HG03439 (cell line): ENCODE measurements around the gene TUB.

Source experiments
- ATAC-seq: cut with Tn5 transposase; IDR thresholded peaks from one replicate; pipeline ENCODE4 v1.9.1; 2021; ENCODE audit warnings: mild to moderate bottlenecking, moderate library complexity; ENCODE audit not compliant: unreplicated experiment

The TUB gene, protein sequence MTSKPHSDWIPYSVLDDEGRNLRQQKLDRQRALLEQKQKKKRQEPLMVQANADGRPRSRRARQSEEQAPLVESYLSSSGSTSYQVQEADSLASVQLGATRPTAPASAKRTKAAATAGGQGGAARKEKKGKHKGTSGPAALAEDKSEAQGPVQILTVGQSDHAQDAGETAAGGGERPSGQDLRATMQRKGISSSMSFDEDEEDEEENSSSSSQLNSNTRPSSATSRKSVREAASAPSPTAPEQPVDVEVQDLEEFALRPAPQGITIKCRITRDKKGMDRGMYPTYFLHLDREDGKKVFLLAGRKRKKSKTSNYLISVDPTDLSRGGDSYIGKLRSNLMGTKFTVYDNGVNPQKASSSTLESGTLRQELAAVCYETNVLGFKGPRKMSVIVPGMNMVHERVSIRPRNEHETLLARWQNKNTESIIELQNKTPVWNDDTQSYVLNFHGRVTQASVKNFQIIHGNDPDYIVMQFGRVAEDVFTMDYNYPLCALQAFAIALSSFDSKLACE

DNA sequence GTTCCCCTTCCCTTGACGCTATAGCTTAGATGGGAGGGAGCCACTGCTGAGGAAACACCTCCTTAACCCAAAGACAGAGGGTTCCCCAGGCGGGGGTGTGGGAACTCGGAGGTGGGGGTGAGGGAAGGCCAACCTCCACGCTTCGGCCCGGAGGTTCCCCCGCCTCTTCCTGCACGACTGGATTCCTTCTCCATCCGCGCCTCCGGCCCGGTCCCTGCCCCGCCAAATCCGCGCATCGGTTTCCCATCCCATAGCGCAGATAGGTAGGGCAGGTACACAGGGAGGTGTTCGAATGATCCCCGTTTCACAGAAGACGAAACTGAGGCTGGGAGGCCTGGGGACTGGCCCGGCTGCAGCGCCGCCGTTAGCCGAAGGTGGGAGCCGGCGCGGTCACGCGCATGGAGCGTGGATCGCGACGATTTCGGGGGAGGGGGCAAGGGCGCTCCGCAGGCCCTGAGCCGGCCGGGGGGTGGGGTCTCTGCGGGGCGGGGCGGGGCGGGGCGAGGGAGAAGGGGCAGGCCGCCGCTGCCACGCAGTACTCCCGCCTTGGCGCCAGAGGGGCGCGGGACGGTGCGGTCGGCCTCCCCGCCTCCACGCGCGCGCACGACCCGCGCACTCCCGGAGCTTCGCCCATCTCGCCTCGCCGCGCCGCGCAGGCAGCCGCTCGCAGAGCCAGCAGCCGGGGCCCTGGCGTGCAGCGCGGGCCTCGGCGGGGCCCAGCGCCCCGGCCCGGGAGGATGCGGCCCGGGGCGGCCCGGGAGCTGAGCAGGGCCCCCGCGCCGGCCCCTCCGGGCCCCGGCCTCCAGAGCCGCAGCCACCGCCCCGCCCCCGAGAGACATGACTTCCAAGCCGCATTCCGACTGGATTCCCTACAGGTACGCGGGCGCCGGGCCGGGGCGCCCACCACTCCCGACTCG, at the start of gene TUB:
TSS of gene TUB (plus strand) at position 538 of the 917 bp plus-strand sequence. CDS start at position 838, 300 bp downstream.
- no peak for ATAC-seq

DNA sequence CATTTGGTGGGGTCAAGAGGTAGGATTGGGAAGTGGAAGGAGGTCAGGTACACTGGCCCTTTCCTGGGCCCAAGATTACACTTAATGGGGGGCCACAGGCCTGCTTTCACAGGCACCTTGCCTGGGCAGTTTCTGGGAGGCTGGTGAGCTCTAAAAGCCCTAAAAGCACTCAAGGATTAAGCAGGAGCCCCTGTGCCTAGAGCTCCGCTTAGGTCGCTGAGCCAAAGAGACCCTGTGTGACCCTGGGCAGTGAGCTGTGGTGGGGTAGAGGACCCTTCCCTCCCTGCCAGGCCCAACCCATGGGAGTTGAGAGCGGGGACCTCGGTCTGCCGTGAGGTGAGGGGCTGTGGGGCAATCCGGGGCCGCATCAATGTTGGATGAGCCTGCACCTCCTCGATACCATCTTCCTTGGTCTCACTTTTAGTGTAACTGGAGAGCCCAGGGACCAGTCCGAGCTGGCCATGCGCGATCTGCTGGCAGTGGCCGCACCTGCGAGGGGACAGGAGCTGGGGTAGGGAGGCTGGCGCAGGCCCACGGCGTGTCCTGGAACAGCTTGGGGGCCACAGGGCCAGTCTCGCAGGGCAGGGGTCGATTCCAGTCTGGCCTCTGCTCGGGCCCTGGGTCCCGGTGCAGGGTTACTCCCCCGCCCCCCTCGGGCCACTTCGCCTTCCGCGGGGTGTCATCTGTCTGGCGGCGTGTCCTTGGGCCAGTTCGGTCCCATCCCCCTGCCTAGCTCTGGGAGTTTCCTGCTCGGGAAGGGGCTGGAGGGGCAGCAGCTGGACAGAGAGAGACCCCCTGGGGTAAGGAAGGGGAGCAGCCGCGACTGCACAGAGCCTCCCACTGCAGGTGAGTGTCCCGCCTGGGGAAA, 49.5 kb upstream of the TUB start:
- ATAC-seq: no peak

DNA sequence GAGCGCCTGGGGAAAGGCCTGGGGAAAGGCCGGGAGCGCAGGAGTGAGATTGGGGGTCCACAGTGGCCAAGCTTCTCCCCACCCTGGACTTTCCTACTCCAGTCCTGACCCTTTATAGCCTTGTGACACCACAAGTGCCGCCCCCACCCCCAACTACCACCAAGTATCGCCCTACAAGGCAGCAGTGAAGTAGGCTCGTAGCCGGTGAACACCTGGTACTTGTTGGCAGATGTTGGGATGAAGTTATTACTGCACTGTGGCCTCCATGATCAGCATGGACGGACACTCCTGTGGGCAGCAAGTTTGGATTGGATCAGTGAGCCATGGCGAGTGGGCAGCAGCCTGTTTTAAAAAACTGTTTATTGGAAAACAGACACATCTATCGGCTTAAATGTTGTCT, 48.9 kb upstream of the TUB start:
- no peak for ATAC-seq

DNA sequence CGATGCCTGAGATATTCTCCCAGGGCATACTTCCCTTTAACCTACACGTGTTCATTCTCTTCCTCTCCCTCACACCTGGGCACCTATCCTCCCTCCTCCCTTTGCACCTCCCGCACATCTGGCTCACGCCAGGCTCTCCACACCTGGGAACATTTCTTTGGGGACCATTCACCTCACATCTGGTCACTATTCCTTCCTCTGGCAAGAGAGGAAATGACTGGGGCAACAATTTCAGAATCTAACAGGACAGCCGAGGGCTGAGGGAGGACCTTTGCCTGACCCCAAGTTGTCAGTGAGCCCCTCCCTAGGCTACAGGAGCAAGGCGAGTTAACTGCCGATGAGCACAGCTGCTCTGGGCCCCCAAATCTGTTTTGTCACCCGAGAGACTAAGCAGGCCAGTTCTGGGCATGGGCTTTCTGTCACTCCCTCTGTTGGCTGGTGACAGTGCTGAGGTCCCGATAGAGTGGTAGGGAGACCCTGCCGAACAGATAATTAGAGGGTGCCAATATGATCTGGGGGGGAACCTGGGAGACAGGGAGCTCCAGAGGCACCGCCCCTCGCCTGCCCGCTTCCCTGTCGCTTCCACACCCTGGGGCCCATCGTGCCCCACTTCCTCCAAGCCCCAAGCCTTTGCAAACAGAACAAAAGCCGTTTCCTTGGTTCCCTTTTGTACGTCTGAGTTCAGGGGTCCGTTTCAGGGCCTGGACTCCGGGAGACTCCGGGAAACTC, 48.3 kb upstream of the TUB start:
- no peak for ATAC-seq

DNA sequence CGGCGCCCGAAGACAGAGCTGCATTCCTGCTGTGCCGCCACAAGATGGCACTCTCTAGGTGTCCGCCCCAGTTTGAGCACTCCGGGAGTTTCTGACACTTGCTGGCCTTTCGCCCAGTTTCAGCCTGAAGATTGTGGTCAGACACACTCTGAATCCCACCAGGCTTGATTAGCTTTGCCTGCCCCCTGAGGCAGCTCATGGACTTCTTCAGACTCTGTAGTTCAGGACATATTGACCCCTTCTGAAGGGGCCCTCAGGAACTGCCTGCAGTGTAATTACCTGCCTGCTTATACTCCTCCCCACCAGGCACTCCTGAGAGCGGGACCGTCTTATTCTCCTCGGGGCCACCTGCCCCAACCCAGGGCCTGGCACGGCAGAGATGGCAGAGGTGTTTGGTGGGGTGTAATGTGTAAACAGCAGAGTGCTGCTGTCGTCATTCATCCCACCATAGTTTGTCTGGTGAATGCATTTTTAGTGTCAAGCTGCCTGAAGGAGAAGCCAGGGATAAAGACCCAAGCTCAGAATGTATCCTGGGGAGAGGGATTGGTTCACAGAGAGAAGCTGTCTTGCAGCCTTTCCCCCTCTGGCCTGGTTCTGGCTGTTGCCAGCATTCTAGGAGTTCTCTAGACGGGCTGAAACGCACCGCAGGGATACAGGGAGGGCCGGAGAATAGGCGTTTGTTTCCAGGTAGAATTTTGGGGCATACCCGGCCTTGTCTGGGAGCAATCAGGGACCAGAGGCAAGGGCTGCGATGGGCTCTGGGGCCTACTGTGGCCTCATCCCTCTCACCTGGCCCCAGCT, 47.5 kb upstream of the TUB start:
- peak; percentile 62 for ATAC-seq

DNA sequence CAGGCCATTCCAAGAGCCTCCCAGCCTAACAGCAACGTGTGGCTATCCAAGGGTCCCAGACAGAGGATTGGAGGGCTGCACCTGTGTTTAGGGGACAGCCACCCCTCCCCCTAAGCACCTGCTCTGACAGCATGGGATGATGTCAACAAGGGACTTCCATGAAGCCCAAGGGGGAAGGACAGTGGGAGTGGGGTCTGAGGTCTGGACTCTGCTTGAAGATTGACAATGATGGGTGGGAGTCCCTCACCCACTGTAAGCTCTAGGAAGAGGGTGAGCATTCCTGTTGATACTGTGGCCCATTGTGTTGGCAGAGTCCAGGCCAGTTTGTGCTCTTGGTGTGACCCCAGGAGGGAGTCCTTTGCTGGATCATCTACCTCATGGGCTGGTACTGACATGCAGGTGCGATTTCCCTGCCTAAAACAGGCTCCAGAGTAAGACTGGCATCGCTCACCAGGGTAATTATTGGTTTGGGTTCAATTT, 46.9 kb upstream of the TUB start:
- ATAC-seq: no peak

DNA sequence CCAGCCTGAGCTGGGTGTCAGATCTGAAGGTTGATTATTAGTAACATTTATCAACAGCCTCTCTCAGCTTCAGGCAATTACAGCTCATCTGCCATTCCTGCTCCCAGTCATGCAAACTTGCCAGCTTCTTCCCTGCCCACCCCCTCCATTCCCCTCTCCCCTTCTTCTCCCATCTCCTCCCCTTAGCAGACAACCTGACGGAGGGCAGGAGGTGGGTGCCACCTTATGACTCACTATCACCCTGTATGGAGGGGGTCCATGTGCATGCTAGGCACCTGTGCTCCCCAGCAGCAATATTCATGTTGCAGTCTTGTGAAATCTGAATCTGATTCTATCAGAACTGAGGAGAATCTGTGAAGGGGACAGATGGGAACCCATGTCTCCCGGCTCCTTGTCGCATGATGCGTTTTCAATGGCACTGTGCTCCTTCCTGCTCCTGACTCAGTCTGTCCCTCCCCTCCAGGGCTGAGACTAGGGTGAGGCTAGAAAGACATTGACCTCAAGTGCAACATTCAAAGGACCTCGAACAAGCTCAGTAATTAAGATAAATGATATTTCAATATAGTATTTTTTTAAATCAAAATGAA, 46.3 kb upstream of the TUB start:
- ATAC-seq: no peak

DNA sequence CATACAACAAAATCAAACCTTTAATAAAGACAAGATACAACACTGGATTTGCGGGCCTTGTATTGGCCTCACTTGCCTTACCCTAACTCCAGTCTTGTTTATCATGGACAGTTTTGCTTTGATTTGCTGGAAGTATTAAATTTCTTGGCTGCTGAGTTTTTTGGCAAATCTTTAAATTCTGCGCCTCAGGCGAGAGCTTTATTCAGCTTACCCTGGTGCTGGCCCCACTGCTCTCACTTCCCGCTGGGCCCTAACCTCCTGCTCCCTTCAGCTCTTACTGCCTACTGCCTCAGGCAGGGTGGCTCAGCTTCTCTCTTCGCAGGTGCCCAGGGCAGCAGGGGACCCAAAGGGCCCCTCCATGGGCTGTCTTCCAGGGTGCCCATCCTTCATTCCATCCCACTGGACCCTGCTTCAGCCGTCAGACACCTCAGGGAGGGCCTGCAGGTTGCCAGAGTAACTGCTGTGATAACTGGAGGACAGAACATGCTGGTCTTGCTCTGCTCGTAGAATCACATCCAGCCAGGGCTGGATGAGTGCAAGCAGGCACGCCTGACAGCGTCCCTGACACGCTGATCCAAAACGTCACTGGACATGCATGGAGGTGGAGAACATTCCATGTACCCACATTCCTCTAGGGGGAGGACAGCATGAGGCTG, 45.7 kb upstream of the TUB start:
- no peak for ATAC-seq

DNA sequence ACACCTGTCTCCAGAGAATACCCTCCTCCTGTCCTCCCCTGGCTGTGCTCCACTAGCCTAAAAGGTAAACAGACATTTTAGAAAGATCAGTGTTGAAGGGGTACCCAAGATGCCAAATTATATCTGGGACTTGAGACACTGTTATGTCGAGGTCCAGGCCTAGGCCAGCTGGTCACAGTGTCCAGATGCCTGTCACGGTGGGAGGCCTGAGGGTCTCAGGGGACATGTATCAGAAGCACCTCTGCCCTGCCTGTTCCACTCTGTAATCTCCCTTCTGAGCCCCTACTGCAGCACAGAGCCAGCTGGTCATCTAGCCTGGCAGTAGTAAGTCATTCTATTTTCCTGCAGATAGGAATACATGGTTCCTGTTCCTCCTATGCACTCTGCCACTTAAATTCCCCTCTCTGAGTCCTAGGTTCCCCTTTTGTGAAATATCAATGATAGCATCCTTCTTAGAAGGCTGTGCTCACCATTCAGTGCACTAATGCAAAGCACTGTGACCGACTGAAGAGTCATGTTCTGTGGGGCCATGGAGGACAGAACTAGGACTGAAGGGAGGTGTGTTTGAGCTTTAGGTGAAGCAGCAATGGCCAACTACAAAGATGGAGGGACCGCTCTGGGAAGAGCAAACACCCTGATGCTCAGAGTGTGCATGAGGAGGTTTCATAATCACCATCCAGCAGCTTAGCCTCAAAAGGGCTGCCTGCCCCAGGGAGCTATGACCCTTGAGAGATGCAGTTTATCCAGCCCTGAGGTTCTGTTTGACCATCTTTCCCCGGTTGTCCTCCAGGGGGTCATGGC, 44.8 kb upstream of the TUB start:
- ATAC-seq: no peak

DNA sequence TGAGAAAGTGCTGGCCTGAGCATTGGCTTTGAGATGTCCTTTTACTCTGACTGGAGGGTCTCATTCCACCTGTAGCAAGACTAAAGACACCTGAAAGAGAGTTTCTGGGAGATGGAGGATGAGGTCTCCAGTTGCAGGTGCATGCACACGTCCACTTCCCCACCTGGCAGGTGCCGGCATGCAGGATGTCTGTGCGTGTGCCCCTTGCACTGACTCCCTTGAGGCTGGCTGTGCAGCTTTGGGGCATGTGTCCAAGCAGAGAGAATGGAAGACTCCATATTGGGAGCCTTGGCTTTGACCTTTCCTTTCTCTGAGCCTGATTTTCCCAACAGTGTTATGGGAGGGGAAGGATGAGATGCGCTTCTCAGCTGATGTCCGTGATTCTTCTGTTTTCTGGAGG, 44.0 kb upstream of the TUB start:
- no peak for ATAC-seq

DNA sequence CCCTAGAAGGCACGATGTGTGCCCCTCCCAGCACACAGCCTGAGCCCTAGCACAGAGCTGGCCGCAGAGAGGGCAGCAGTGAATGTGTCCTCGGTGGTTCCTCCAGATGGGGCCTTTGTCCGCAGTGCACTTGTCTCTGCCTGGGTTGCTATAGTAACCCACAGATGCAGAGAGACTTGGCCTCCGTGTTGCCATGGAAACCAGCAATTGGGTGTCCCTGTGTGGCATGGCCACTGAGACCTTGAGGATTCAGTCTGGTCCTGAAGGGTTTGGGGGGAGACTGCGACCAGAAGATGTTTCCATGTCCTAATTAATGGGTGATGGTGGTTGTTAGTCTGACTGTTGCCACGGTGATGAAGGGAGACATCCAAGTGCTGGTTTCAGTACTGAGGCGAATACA, 42.6 kb upstream of the TUB start:
- no peak for ATAC-seq

DNA sequence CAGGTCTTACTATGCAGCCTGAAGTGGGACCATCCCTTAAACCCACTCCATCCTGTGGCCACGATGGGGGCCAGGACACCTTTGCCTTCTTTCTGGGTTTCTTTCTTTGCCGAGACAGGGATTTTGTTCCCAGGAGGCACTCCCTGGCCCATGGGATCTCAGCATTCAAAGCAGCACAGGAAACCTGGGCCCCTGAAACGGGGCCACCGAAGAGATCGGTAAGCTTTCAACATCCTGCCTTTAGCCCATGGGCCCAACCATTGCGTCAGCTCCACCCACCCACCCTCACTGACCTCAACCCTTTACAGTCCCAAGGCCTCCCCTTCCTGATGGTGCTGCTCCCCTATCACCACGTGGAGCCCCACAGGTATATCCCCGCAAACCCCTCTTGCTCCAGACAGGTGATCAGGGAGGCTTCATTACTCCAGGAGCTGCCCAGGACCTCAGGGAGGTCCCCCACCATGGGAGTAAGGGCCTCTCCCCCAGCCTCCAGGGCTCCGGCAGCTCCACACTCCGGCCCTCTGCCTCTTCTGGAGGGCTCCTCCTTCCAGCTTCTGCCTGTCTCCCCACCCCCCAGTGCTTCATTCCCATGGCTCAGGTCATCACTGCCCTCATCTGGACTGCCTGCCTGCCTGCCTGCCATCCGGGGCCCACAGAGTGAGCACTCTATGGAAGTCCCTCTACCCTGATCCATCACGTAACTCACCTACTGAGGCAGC, 42.0 kb upstream of the TUB start:
- no peak for ATAC-seq

DNA sequence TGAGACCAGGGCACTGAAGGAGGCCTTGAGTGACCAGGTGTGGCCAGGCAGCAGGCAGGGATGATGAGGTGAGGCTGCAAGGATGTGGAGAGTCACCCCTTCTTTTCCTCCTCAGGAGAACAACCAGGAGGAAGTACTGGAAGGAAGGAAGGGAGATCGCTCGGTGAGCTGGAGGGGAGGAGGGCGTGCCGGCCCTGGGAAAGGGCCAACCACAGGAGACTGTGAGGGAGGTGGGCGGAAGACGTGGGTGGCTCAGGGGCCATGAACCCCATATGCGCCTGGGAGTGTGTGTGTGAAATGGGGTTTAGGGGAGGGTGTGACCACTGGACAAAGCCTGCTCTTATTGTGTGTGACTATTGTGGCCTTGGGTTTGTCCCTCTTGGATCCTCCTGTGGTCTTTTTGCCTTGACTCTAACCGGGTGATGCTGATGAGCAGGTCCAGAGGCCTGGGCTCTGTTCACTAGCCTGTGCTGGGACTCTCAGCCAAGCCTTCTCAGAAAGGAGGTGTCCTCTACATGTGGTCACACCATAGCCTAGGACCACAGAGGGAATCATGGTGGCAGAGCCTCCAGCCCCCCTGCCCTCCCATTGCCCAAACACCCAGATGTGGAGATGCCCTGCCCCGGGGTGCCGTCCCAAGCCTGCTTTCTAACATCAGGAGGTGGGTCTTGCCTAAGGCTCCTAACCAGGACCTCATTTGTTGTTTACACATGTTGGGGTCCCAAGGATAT, 41.3 kb upstream of the TUB start:
- no peak for ATAC-seq

DNA sequence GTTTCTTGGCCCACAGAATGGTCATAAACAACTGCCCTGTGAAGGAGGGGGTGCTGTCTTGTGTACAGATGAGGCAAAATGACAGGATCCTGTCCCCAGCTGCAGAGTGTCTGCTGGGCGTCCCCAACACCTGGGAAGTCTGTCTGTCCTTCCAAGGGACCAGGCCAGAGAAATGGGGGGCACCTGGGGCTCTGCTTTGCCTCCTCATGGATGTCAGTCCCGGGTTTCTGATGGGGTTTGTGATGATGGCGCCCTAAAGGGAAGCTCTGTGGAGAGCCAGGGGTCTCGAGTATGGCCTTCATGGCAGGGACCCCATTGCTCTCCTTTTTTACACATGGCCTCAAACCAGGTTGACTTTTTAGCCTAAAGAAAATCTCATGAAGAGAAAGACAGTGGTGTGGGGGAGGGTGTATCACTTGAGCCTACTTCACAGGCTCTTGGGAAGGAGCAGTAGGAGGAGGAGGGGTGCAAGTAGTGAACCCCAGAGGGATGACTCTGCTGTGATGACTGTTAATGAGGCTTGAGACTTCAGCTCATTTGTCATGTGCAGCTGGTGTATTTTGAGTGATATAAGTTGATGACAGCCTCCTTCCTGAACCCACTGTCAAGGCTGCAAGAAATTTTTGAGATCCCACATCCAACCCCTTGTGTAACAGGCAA, 40.6 kb upstream of the TUB start:
- ATAC-seq: no peak

DNA sequence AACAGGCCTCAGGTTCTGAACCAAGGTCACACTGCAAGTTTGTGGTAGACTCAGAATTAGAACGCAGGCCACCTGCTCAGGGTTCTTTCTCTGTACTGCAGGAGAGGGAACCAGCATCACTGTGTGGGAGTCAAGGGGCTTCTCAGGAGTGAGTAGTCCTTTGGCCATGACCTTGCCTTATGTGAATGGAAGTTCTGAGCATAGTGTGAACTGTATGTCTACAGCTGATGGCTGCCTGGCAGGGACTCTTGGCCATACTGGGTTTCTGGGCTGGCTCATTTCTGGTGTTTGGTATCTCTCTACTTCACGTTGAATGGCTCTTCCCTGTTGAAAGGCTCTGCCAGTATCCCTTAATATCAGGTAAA, 40.1 kb upstream of the TUB start:
- ATAC-seq: no peak

DNA sequence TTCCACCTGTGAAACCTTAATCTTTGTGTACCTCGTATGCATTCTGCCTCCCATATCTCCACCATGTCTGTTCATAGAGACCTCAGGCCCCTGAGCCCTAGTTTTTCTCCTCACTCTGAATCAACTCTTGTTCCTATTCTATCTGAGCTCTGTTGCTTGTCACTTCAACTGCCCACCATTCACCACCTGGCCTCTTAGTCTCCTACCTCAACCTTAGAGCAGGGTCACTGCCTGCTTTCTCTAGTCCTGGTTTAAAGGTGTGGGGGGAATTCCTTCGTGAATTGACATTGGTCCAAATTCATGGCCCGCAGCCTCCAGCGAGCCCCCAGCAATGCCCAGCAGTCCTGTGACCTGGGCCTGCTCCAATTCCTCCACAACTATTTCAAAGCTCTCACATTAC, 39.4 kb upstream of the TUB start:
- ATAC-seq: no peak
